Parathyroid adenoma (tissue), 2 donors: ENCODE results near the gene TUBG1.

Source experiments
- H2AFZ ChIP-seq: fragments of 300-600 bp; sonication (generic); one replicate; pipeline ENCODE4 v1.7.0; 2017; ENCODE audit warnings: antibody characterized with exemption, mild to moderate bottlenecking
- H3K27ac ChIP-seq: fragments of 300-600 bp; sonication (generic); one replicate; pipeline ENCODE4 v1.7.0; 2017
- H3K27me3 ChIP-seq: fragments of 300-600 bp; sonication (generic); one replicate; pipeline ENCODE4 v1.7.0; 2017; ENCODE audit warnings: low read length; ENCODE audit not compliant: control insufficient read depth, insufficient read depth
- H3K36me3 ChIP-seq: fragments of 300-600 bp; sonication (generic); one replicate; pipeline ENCODE4 v1.7.0; 2017; ENCODE audit warnings: low read length; ENCODE audit not compliant: control insufficient read depth, insufficient read depth
- H3K4me1 ChIP-seq: fragments of 300-600 bp; sonication (generic); one replicate; pipeline ENCODE4 v1.7.0; 2017; ENCODE audit warnings: control low read depth
- H3K4me2 ChIP-seq: fragments of 300-600 bp; sonication (generic); one replicate; pipeline ENCODE4 v1.7.0; 2017; ENCODE audit warnings: low read length
- H3K4me3 ChIP-seq: fragments of 300-600 bp; sonication (generic); one replicate; pipeline ENCODE4 v1.7.0; 2017; ENCODE audit warnings: low read depth, low read length
- H3K79me2 ChIP-seq: fragments of 300-600 bp; sonication (generic); one replicate; pipeline ENCODE4 v1.7.0; 2017; ENCODE audit warnings: control low read depth
- H3K9ac ChIP-seq: fragments of 300-600 bp; sonication (generic); one replicate; pipeline ENCODE4 v1.7.0; 2017; ENCODE audit warnings: mild to moderate bottlenecking
- H3K9me3 ChIP-seq: fragments of 300-600 bp; sonication (generic); one replicate; pipeline ENCODE4 v1.7.0; 2017; ENCODE audit warnings: low read length; ENCODE audit not compliant: control insufficient read depth
- TF ChIP-seq, protein P1 (sequence below): fragments of 300-600 bp; sonication (generic); IDR thresholded peaks from one replicate; pipeline ENCODE4 v1.7.0; 2017; ENCODE audit warnings: antibody characterized with exemption, mild to moderate bottlenecking
- donor health status: primary hyperparathyroidism.

TUBG1 gene

DNA sequence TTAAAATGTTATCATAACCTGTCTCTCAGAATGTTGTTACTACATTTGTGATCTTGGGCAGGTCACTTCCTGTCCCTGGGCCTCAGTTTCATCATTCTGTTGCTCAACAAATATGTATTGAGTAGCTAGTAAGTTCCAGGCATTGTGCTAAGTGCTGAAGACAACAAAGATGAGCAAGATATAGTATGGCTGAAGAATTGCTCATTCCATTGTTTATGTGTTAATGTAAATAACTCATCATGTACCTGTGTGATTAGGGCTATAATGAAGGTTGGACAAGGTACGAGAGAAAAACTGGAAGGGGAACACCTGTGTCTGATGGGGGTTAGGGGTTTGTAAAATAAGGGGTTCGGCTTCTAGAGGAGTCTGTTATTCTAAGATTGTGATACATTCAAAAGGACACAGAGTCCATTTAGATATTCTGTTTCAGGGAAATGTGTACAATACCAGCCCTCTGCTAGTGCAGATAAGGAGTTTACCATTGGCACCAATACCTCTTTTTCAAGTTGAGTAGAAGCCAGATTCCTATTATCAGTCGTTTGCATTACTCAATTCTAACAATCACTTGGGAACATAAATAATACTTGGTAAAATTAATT is 20.0 kb downstream of the TUBG1 start:
- Histone ChIP-seq H3K27ac (no peak overlapping the region), H3K36me3 (no peaks in the 10 kb centered on the region), H3K4me1 (peaks cover 5% of the 10 kb centered on the region), H2AFZ (no peak overlapping the region), H3K9ac (no peak overlapping the region), H3K4me2 (no peak overlapping the region), H3K9me3 (no peaks in the 10 kb centered on the region), H3K4me3 (no peak overlapping the region), H3K79me2 (no peaks in the 10 kb centered on the region), H3K27me3 (no peaks in the 10 kb centered on the region)
- TF ChIP-seq, protein P1, sequence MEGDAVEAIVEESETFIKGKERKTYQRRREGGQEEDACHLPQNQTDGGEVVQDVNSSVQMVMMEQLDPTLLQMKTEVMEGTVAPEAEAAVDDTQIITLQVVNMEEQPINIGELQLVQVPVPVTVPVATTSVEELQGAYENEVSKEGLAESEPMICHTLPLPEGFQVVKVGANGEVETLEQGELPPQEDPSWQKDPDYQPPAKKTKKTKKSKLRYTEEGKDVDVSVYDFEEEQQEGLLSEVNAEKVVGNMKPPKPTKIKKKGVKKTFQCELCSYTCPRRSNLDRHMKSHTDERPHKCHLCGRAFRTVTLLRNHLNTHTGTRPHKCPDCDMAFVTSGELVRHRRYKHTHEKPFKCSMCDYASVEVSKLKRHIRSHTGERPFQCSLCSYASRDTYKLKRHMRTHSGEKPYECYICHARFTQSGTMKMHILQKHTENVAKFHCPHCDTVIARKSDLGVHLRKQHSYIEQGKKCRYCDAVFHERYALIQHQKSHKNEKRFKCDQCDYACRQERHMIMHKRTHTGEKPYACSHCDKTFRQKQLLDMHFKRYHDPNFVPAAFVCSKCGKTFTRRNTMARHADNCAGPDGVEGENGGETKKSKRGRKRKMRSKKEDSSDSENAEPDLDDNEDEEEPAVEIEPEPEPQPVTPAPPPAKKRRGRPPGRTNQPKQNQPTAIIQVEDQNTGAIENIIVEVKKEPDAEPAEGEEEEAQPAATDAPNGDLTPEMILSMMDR, result no peak

DNA sequence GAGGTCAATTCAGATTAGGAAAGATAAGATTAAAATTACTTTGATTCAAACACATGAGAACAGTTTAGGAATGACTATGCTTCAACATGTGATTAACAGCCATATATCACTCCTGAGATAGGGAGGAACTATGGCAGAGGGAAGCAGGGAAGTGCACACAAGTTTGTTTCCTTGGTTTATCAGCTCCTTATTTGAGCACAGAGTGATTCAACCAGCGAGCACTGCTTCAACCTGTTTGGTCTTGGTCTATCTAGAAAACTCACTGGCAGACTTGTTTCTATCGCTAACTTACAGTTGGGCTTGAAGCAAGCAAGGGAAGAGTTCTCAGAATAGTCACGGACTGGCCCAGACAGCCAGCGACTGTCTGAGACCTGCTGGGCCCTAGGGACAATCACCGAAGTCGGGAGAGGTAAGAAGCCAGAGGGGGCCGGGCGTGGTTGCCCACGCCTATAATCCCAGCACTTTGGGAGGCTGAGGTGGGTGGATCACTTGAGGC is 23.5 kb downstream of the TUBG1 start:
- no peak overlapping the region for H3K9ac ChIP-seq
- H3K9me3 ChIP-seq, result no peaks in the 10 kb centered on the region
- no peak overlapping the region for H3K27ac ChIP-seq
- TF ChIP-seq, protein P1, result no peak
- H3K36me3 ChIP-seq, result no peaks in the 10 kb centered on the region
- no peaks in the 10 kb centered on the region for H3K79me2 ChIP-seq
- no peaks in the 10 kb centered on the region for H3K27me3 ChIP-seq
- H3K4me3 ChIP-seq, result no peak overlapping the region
- H3K4me2 ChIP-seq, result peak overlapping the region; percentile 3
- H3K4me1 ChIP-seq, result peaks cover 4% of the 10 kb centered on the region
- peak overlapping the region; percentile 51 for H2AFZ ChIP-seq

DNA sequence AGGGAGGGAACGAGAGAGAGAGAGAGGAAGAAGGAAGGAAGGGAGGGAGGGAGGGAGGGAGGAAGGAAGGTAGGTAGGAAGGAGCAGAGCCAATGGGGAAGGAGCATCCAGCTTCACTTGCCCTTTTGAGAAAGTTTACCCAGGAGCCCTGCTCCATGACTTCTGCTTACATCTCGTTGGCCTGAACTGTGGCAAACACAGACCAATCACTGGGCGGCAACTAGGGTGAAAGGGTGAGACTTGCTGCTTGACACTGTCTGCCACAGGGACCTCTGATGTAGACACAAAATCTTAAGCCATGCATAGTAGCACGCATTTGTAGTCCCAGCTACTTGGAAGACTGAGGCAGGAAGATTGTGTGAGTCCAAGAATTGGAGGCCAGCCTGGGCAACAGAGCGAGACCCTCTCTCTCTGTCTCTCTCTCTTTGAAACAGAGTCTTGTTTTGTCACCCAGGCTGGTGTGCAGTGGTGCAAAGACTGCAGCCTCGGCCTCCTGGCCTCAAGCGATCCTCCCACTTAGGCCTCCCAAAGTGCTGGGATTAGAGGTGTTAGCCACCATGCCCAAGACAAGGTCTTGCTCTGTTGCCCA is 30.1 kb downstream of the TUBG1 start:
- no peak overlapping the region for H2AFZ ChIP-seq
- no peaks in the 10 kb centered on the region for H3K4me1 ChIP-seq
- H3K79me2 ChIP-seq, result no peaks in the 10 kb centered on the region
- no peak overlapping the region for H3K9ac ChIP-seq
- H3K27ac ChIP-seq, result no peak overlapping the region
- H3K4me3 ChIP-seq, result no peak overlapping the region
- no peaks in the 10 kb centered on the region for H3K27me3 ChIP-seq
- no peaks in the 10 kb centered on the region for H3K36me3 ChIP-seq
- no peaks in the 10 kb centered on the region for H3K9me3 ChIP-seq
- H3K4me2 ChIP-seq, result no peak overlapping the region
- TF ChIP-seq, protein P1, result no peak

DNA sequence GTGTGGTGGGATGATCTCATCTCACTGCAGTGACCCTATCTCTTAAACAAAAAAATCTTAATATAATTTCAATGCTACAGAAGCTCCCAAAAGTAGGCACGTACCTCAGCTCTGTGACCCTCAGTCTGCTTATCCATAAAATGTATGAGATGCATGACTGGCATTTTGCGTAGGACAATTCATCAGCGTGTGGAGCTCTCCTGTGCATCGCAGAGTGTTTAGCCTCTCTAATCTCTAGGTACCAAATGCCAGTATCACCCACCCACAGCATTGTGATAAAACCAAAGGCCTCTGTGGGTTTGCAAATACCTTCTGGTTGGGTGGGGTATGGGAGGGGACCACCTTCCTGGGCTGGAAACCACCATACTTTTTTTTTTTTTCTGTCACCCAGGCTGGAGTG is 30.6 kb downstream of the TUBG1 start:
- H3K27ac ChIP-seq, result no peak overlapping the region
- TF ChIP-seq, protein P1, result no peak
- no peaks in the 10 kb centered on the region for H3K9me3 ChIP-seq
- H3K36me3 ChIP-seq, result no peaks in the 10 kb centered on the region
- no peak overlapping the region for H3K4me2 ChIP-seq
- H3K27me3 ChIP-seq, result no peaks in the 10 kb centered on the region
- no peak overlapping the region for H3K4me3 ChIP-seq
- H3K79me2 ChIP-seq, result no peaks in the 10 kb centered on the region
- H2AFZ ChIP-seq, result no peak overlapping the region
- H3K9ac ChIP-seq, result no peak overlapping the region
- H3K4me1 ChIP-seq, result no peaks in the 10 kb centered on the region

DNA sequence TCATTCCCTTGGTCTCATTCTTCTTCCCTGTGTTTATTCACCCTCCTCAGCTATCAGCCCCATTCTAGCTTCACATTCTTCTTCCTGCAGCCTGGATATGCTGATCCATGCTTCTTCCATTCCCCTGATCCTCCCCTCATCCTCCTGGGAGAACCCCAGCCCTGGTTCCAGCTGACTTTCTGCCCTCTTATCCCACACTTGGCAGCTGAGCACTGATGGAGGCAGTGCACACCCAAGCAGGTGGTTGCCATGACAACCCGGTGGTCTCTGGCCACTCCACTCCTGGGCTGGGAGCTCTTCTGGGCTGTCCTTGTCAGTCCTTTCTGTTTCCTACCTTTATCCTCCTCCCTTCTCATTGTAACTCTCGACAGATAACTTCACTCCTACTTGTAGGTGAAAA is 32.9 kb downstream of the TUBG1 start:
- no peak overlapping the region for H3K9ac ChIP-seq
- no peaks in the 10 kb centered on the region for H3K36me3 ChIP-seq
- no peak overlapping the region for H3K27ac ChIP-seq
- no peak overlapping the region for H3K4me3 ChIP-seq
- H3K79me2 ChIP-seq, result no peaks in the 10 kb centered on the region
- H3K9me3 ChIP-seq, result no peaks in the 10 kb centered on the region
- no peak overlapping the region for H2AFZ ChIP-seq
- TF ChIP-seq, protein P1, result no peak
- no peaks in the 10 kb centered on the region for H3K27me3 ChIP-seq
- no peak overlapping the region for H3K4me2 ChIP-seq
- H3K4me1 ChIP-seq, result no peaks in the 10 kb centered on the region
